Measurements from ENCODE around the gene GALNT2. TPM values are rescaled to one million over a fixed set of nuclear protein-coding genes. Genes with fewer than 3 reads are reported as not detected.
A peak's percentile ranks its signal among the peaks of the same experiment; 100 is the strongest.

GALNT2 gene
- total and polyA plus RNA-seq, 2 of the 4 experiments (the other 2 are of a cell fraction), result 50.4 to 189 TPM

GRCh38 chr1:230237009-230237370 lies 170.0 kb downstream of the GALNT2 start:
- dilution Hi-C loops (cut with HindIII; ENCODE audit: low sequenced_read_pairs, unreplicated experiment), result no loop called here

More at GRCh38 chr1:230237009-230237370, 170.0 kb downstream of the GALNT2 start:
- Histone ChIP-seq H3K23ac (ENCODE audit: low read depth, low read length) (no peak overlapping the region), H3K4me2 (ENCODE audit: low read depth, low read length) (no peak overlapping the region), H4K91ac (ENCODE audit: insufficient read depth, low read depth, low read length) (no peak overlapping the region), H2BK120ac (ENCODE audit: low read depth, low read length) (no peak overlapping the region), H3K14ac (replicated peaks; ENCODE audit: low read depth, low read length) (no peak overlapping the region), H3K36me3 (ENCODE audit: control insufficient read depth, insufficient read depth, low read length) (peaks cover 14% of the 10 kb centered on the region), H3K18ac (ENCODE audit: low read depth, low read length) (no peak overlapping the region), H3K27me3 (ENCODE audit: control insufficient read depth, insufficient read depth, low read length) (no peaks in the 10 kb centered on the region), H4K20me1 (ENCODE audit: insufficient read depth, low read length) (no peaks in the 10 kb centered on the region), H3K9me1 (ENCODE audit: insufficient read depth, low read length) (no peaks in the 10 kb centered on the region), H4K5ac (ENCODE audit: low read depth, low read length) (no peak overlapping the region), H3K9me3 (ENCODE audit: control insufficient read depth, insufficient read depth, low read length) (peaks cover 1% of the 10 kb centered on the region; the same call in 1 of the 2 replicates), H2AK9ac (replicated peaks; ENCODE audit: low read depth, low read length, poor library complexity) (no peak overlapping the region), H2BK15ac (ENCODE audit: low read depth, low read length) (no peak overlapping the region), H2BK20ac (ENCODE audit: low read depth, low read length) (no peak overlapping the region), H3K79me1 (ENCODE audit: low read depth in 1 of 2, low read length in 2 of 2) (peaks cover 16 to 30% of the 10 kb centered on the region in 2 experiments), H2AFZ (replicated peaks; ENCODE audit: low read length, poor library complexity) (no peak overlapping the region), H3K56ac (ENCODE audit: extremely low read depth, insufficient read depth, low read length) (no peak overlapping the region), H3K4me3 (ENCODE audit: insufficient read depth, low read depth, low read length) (no peak overlapping the region), H2BK5ac (ENCODE audit: low read depth, low read length, poor library complexity, severe bottlenecking) (no peak overlapping the region), H3K9ac (ENCODE audit: low read depth, low read length) (no peak overlapping the region), H4K8ac (ENCODE audit: low read depth in 2 of 2, low read length in 2 of 2) (no peak overlapping the region), H3K27ac (ENCODE audit: insufficient read depth, low read length) (no peak overlapping the region), H2AK5ac (ENCODE audit: low read depth, low read length) (no peak overlapping the region), H3K4ac (ENCODE audit: low read depth, low read length) (no peak overlapping the region), H3K4me1 (ENCODE audit: control insufficient read depth, insufficient read depth, low read length) (peaks cover 2% of the 10 kb centered on the region)
- in situ Hi-C loops (cut with MboI; ENCODE audit: low sequenced_read_pairs) (no loop called here), intact Hi-C loops (cut with micrococcal nuclease) (no loop called here)
- no TSS peak for BruUV-seq (replicated peaks)
- ATAC-seq (ENCODE audit: low read depth) (peak; percentile 60), DNase-seq (peak; percentile 40)
- CTCF ChIA-PET, result interaction anchor here (0.6 kb wide), 2 partner anchors 12 to 751 kb away, joined by 3 read pairs; no protein-coding TSS in a partner anchor
- TF ChIP-seq RAD21 (IDR thresholded peaks at IDR 0.05; ENCODE audit: low read length) (no peak), CEBPB (IDR thresholded peaks at IDR 0.05; ENCODE audit: low read depth, low read length) (peak; percentile 70; the same call in 1 of the 2 replicates)
- POLR2A ChIA-PET (ENCODE audit: unreplicated experiment), result no interaction called here
- WGBS, 2 experiments (ENCODE audit: extremely low coverage in 2 of 2, insufficient read length in 1 of 2), result no CpG with 5 or more reads among the region's 3 CpGs

Data from IMR-90 (cell line).